IMR-90 (cell line): Measurements from ENCODE around the gene CNP. TPM values are rescaled to one million over a fixed set of nuclear protein-coding genes. Genes with fewer than 3 reads are reported as not detected.

Experiments used
- ATAC-seq: fragments of 200-7000 bp; cut with Tn5 transposase; 2 replicates; pipeline ENCODE4 v1.9.1; 2020; ENCODE audit warnings: low read depth, mild to moderate bottlenecking, moderate library complexity
- BruUV-seq: library from RNA; stranded (reverse); fragments of 400-500 nt; replicated peaks from 2 replicates; lab custom pipeline; 2021; lab: Mats Ljungman, UMichigan
- CTCF ChIA-PET: fragments of 300-600 bp; formaldehyde crosslinking; extraction: SDS; loops from one replicate; lab custom pipeline; 2021; ENCODE audit warnings: antibody characterized with exemption; lab: Yijun Ruan, JAX
- POLR2A ChIA-PET: fragments of 300-600 bp; sonication (Branson Sonifier 250); formaldehyde crosslinking; loops from one replicate; lab custom pipeline; 2022; ENCODE audit warnings: antibody characterized with exemption; ENCODE audit not compliant: unreplicated experiment; lab: Charles Lee
- DNase-seq: peaks from one replicate; pipeline ENCODE4 v3.0.0; 2013
- H2AFZ ChIP-seq: replicated peaks from 2 replicates; pipeline ENCODE3; 2013; ENCODE audit warnings: low read length, mild to moderate bottlenecking; ENCODE audit not compliant: poor library complexity
- H2AK5ac ChIP-seq: 2 replicates; pipeline ENCODE4 v1.6.1; 2013; ENCODE audit warnings: low read depth, low read length, inconsistent platforms
- H2AK9ac ChIP-seq: replicated peaks from 2 replicates; pipeline ENCODE3; 2013; ENCODE audit warnings: mild to moderate bottlenecking, low read depth, low read length, moderate library complexity; ENCODE audit not compliant: poor library complexity
- H2BK120ac ChIP-seq: 2 replicates; pipeline ENCODE4 v1.6.1; 2013; ENCODE audit warnings: low read depth, low read length, inconsistent platforms
- H2BK15ac ChIP-seq: 3 replicates; pipeline ENCODE4 v1.6.1; 2013; ENCODE audit warnings: low read depth, low read length, inconsistent platforms
- H2BK20ac ChIP-seq: 2 replicates; pipeline ENCODE4 v1.6.1; 2013; ENCODE audit warnings: low read depth, mild to moderate bottlenecking, inconsistent platforms, low read length, moderate library complexity
- H2BK5ac ChIP-seq: 2 replicates; pipeline ENCODE4 v1.6.1; 2013; ENCODE audit warnings: mild to moderate bottlenecking, low read depth, low read length, inconsistent platforms; ENCODE audit not compliant: poor library complexity, severe bottlenecking
- H3K14ac ChIP-seq: replicated peaks from 2 replicates; pipeline ENCODE4 v1.6.1; 2013; ENCODE audit warnings: low read depth, low read length, inconsistent platforms
- H3K18ac ChIP-seq: 2 replicates; pipeline ENCODE4 v1.6.1; 2013; ENCODE audit warnings: low read depth, low read length, control low read depth
- H3K23ac ChIP-seq: 2 replicates; pipeline ENCODE4 v1.6.1; 2013; ENCODE audit warnings: low read depth, low read length, inconsistent platforms
- H3K27ac ChIP-seq: 2 replicates; pipeline ENCODE4 v1.5.1; 2013; ENCODE audit warnings: mild to moderate bottlenecking, control low read depth, low read length; ENCODE audit not compliant: insufficient read depth
- H3K27me3 ChIP-seq: 2 replicates; pipeline ENCODE4 v1.6.1; 2013; ENCODE audit warnings: low read length; ENCODE audit not compliant: control insufficient read depth, insufficient read depth
- H3K36me3 ChIP-seq: 2 replicates; pipeline ENCODE4 v1.6.1; 2013; ENCODE audit warnings: low read length, mixed read lengths; ENCODE audit not compliant: control insufficient read depth, insufficient read depth
- H3K4ac ChIP-seq: 2 replicates; pipeline ENCODE4 v1.6.1; 2013; ENCODE audit warnings: low read depth, low read length, inconsistent platforms
- H3K4me1 ChIP-seq: 2 replicates; pipeline ENCODE4 v1.6.1; 2013; ENCODE audit warnings: low read length, mixed read lengths; ENCODE audit not compliant: control insufficient read depth, insufficient read depth
- H3K4me2 ChIP-seq: 2 replicates; pipeline ENCODE4 v1.6.1; 2013; ENCODE audit warnings: low read depth, mild to moderate bottlenecking, control low read depth, low read length, moderate library complexity
- H3K4me3 ChIP-seq: 2 replicates; pipeline ENCODE4 v1.5.1; 2013; ENCODE audit warnings: low read depth, mild to moderate bottlenecking, control low read depth, low read length, moderate library complexity; ENCODE audit not compliant: insufficient read depth
- H3K56ac ChIP-seq: 2 replicates; pipeline ENCODE4 v1.6.1; 2013; ENCODE audit warnings: low read length, inconsistent platforms; ENCODE audit not compliant: insufficient read depth; ENCODE audit errors: extremely low read depth
- H3K79me1 ChIP-seq, 2 experiments: 2 replicates each; pipeline ENCODE4 v1.6.1; 2013; ENCODE audit warnings: low read length in 2 of 2, inconsistent platforms in 1 of 2, low read depth in 1 of 2
- H3K9ac ChIP-seq: 2 replicates; pipeline ENCODE4 v1.6.1; 2013; ENCODE audit warnings: low read depth, low read length, control low read depth
- H3K9me1 ChIP-seq: 2 replicates; pipeline ENCODE4 v1.6.1; 2013; ENCODE audit warnings: low read length, inconsistent platforms; ENCODE audit not compliant: insufficient read depth
- H3K9me3 ChIP-seq: 2 replicates; pipeline ENCODE4 v1.6.1; 2013; ENCODE audit warnings: low read length; ENCODE audit not compliant: control insufficient read depth, insufficient read depth
- H4K20me1 ChIP-seq: 2 replicates; pipeline ENCODE4 v1.6.1; 2013; ENCODE audit warnings: low read length, inconsistent platforms; ENCODE audit not compliant: insufficient read depth
- H4K5ac ChIP-seq: 2 replicates; pipeline ENCODE4 v1.6.1; 2013; ENCODE audit warnings: mild to moderate bottlenecking, low read depth, low read length, control low read depth
- H4K8ac ChIP-seq, 2 experiments: 2 replicates each; pipeline ENCODE4 v1.6.1; 2013; ENCODE audit warnings: low read depth in 2 of 2, low read length in 2 of 2, control low read depth in 1 of 2, inconsistent platforms in 1 of 2
- H4K91ac ChIP-seq: 2 replicates; pipeline ENCODE4 v1.6.1; 2013; ENCODE audit warnings: low read depth, low read length, inconsistent platforms; ENCODE audit not compliant: insufficient read depth
- MAZ ChIP-seq: IDR thresholded peaks from 2 replicates; pipeline ENCODE4 v1.6.1; 2012; ENCODE audit warnings: low read depth, mild to moderate bottlenecking, low read length, improper control_type of control experiment, moderate library complexity, borderline replicate concordance
- MXI1 ChIP-seq: IDR thresholded peaks from 2 replicates; pipeline ENCODE4 v1.6.1; 2012; ENCODE audit warnings: low read depth, mild to moderate bottlenecking, low read length, moderate library complexity, borderline replicate concordance
- WGBS, 2 experiments: methylation state at CpG; one replicate each; pipeline versions ENCODE4 v1.1.5 to v1.1.7; 2013; ENCODE audit warnings: missing lambda C conversion rate in 2 of 2; ENCODE audit not compliant: insufficient read length in 1 of 2; ENCODE audit errors: extremely low coverage in 2 of 2; 5-methylcytosine and 5-hydroxymethylcytosine counted together
- dilution Hi-C: fragments of 300-500 bp; cut with HindIII; formaldehyde crosslinking; loops from one replicate; pipeline ENCODE4 v1.14.3; 2018; ENCODE audit warnings: low sequenced_read_pairs; ENCODE audit not compliant: unreplicated experiment
- in situ Hi-C: fragments of 300-500 bp; cut with MboI; formaldehyde crosslinking; loops from 3 replicates; pipeline ENCODE4 v1.14.3; 2019; ENCODE audit warnings: low sequenced_read_pairs, inconsistent platforms, mixed read lengths
- intact Hi-C: fragments of 100-400 bp; cut with micrococcal nuclease; formaldehyde crosslinking; loops from 2 replicates; pipeline ENCODE4 v1.10.0; 2022
- polyA plus RNA-seq, 3 experiments: library from polyadenylated mRNA; depleted of rRNA; stranded (reverse); fragments of >200 nt; gene quantifications; 2 replicates each; pipeline ENCODE4 v1.2.3, GENCODE V29; 2012; ENCODE audit warnings: low replicate concordance in 1 of 3
- total RNA-seq: library from RNA; depleted of rRNA; stranded (reverse); fragments of >200 nt; gene quantifications from 2 replicates; pipeline ENCODE4 v1.2.3, GENCODE V29; 2012

CNP gene
- total and polyA plus RNA-seq, 2 of the 4 experiments (the other 2 are of a cell fraction) = 45.5 to 46.4 TPM

DNA sequence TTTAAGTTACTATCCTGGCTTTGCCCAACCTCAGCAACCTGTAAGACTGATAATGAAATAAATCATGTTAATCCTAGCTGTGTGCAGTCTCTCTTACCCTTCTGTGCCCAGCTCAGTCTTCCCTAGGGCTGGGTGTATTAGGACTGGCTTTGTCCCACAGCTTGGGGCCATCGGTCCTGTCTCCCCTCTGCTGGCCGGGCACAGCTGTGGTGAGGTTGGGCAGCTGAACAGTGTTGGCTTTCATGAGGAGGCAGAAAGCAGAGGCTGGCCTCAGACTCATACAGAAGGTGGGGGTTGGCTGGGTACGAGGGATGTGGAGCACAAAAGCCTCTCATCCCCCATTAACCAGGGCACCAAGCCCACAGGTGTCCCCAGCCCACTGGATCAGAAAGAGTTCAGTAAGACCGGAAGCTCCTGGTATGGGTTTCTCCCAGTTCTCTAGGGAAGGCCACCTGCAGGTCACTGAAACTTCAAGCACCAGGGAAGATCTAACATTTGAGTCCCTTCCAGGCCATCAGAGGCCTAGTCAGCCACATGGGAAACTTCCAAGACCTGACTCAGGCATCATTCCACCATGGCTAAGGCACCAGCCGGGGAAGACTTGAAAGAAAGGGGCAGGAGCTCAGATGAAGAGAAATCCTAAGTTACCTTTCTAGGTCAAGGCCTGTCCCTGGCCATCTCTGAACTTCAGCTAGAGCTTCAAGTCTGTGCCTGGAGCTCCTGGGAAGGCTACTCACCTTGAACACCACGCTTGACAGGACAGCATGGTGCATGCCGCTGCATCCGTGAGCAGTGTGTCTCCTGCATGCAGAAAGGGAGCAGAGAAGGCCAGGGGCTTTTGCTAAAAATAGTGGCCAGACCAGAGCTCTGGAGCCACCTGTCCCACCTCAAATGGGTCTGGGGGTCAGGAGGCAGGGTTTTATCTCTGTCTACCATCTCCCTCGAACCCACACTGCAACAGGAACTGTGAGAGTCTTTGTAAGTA is 8.8 kb downstream of the CNP start:
- Histone ChIP-seq H3K14ac (no peak overlapping the region), H2AK9ac (peak overlapping the region; percentile 60), H3K4me2 (no peak overlapping the region), H3K4ac (no peak overlapping the region), H3K27ac (no peak overlapping the region), H3K18ac (no peak overlapping the region), H2AK5ac (no peak overlapping the region), H3K9me3 (no peaks in the 10 kb centered on the region), H3K9me1 (peaks cover 5% of the 10 kb centered on the region; the same call in 1 of the 2 replicates), H2BK120ac (no peak overlapping the region), H3K9ac (no peak overlapping the region), H4K5ac (no peak overlapping the region), H3K4me1 (no peaks in the 10 kb centered on the region; the same call in 1 of the 2 replicates), H3K79me1 (peaks cover 20 to 59% of the 10 kb centered on the region in 2 experiments), H3K56ac (no peak overlapping the region), H2AFZ (no peak overlapping the region), H4K91ac (no peak overlapping the region), H3K23ac (no peak overlapping the region), H3K27me3 (no peaks in the 10 kb centered on the region), H2BK15ac (no peak overlapping the region), H3K4me3 (no peak overlapping the region), H4K8ac (no peak overlapping the region), H2BK5ac (no peak overlapping the region), H3K36me3 (peaks cover 69% of the 10 kb centered on the region), H2BK20ac (no peak overlapping the region), H4K20me1 (peaks cover 48% of the 10 kb centered on the region)
- WGBS, 2 experiments = 80% methylated on average over 4 of the region's 9 CpGs; no CpG with 5 or more reads in 1 of the 2 experiments
- ChIA-PET POLR2A (no interaction called here), CTCF (no interaction called here)
- no TSS peak for BruUV-seq
- intact Hi-C loops = no loop called here
- in situ Hi-C loops = no loop called here
- dilution Hi-C loops = no loop called here
- DNase-seq (peak; percentile 69), ATAC-seq (peak; percentile 42)
- TF ChIP-seq MXI1 (0 out of 2 replicates have a peak, but pooled peaks have one; percentile 22), MAZ (no peak)
